Measurements from ENCODE around the gene C3orf18.

Gene C3orf18

DNA sequence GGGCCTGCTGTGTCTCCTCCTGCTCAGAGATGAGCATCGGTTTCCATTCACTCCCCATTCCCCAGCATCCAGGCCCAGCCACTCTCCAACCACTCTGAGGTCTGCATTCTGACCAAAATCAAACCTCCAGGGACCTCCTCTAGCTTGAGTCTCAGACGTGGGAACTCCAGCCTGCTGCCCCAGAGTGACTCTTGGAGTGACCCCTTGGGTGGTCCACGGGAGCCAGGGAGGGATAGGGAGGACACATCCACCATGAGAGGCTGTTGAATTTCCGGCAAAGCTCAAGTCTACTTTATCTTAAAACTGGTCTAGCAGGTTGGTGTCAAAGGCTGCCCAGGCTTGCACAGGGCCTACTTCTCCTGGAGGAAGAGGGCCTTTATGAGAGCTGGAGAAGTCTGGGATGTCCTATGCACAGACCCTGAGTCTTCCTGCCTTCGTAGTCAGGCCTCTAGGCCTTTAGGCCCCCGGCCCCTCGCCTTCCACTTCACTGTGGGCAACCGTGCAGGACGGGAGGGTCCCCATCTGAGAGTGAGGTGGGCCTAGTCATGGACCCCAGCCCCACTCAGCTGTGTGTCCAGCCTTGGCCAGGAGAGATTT, 35.1 kb upstream of the C3orf18 start:
- no peak overlapping the region for H3K4me3 ChIP-seq (replicated peaks; ENCODE audit: low read depth, low read length)
- DNase-seq (ENCODE audit: low read depth): no peak
- TF ChIP-seq, protein P1, sequence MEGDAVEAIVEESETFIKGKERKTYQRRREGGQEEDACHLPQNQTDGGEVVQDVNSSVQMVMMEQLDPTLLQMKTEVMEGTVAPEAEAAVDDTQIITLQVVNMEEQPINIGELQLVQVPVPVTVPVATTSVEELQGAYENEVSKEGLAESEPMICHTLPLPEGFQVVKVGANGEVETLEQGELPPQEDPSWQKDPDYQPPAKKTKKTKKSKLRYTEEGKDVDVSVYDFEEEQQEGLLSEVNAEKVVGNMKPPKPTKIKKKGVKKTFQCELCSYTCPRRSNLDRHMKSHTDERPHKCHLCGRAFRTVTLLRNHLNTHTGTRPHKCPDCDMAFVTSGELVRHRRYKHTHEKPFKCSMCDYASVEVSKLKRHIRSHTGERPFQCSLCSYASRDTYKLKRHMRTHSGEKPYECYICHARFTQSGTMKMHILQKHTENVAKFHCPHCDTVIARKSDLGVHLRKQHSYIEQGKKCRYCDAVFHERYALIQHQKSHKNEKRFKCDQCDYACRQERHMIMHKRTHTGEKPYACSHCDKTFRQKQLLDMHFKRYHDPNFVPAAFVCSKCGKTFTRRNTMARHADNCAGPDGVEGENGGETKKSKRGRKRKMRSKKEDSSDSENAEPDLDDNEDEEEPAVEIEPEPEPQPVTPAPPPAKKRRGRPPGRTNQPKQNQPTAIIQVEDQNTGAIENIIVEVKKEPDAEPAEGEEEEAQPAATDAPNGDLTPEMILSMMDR (IDR thresholded peaks at IDR 0.05; ENCODE audit: low read length, missing control alignments): no peak

DNA sequence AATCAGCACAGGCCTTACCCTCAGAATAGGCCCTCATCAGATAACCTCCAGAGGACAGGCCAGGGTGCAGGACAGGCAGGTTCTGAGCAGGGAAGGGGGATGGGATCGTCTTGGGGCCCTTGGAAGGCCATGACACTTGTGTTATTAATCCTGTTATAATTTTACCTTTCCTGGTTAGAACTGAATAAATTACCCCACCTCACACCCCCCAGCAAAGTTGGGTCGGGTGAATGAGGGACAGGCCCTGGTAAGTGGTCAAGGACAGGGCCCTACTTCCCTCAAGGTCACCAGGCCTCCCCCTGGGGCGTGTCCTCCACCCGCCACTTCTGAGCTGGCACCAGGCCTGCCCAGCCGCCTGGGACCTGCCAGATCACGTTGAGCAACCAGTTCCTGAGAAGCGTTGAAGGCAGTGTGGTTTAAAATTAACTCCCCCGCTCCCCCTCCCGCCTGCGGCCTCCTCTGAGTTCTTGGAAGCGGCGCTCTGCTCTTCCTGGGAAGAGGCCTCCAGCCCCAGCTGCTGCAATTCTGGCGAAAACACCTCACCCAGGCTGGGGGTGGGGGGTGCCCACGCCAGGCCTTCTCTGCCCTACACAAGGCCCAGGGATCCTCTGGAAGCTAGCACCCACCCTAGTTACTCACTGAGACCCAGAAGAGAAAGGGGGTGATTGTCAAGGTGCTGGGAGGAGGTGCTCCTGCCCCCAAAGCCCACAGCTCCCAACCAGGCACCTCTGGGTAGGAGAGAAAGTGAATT, 33.5 kb upstream of the C3orf18 start:
- TF ChIP-seq, protein P1 (IDR thresholded peaks at IDR 0.05; ENCODE audit: low read length, missing control alignments): no peak
- DNase-seq (ENCODE audit: low read depth): peak; percentile 99
- H3K4me3 ChIP-seq (replicated peaks; ENCODE audit: low read depth, low read length): peak overlapping the region; percentile 36

- TF ChIP-seq, protein P1 (IDR thresholded peaks at IDR 0.05; ENCODE audit: low read length, missing control alignments): no peak
- DNase-seq (ENCODE audit: low read depth): no peak
- no peak overlapping the region for H3K4me3 ChIP-seq (replicated peaks; ENCODE audit: low read depth, low read length)
Measured at GRCh38 chr3:50600141-50600753, 32.7 kb upstream of the C3orf18 start.

DNA sequence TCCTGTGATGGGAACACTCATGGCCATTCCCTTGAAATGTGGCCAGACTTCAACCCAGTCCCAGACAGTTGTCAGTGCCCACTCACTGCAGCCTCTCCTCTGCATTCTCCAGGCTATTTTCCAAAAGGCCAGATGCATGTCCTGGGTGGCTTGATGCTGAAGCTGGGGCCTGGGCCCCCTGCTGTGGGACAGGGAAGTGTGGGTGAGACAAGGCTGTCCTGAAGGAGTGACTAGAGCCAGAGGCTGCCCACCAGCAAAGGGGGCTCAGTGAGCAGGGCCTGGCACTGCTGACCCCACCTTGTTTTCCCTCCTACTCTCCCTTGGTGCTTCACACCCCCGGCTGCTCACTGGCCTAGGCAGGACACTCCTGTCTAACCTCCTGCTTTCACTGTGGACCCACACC, 32.2 kb upstream of the C3orf18 start:
- no peak for DNase-seq (ENCODE audit: low read depth)
- H3K4me3 ChIP-seq (replicated peaks; ENCODE audit: low read depth, low read length): no peak overlapping the region
- TF ChIP-seq, protein P1 (IDR thresholded peaks at IDR 0.05; ENCODE audit: low read length, missing control alignments): no peak

- no peak overlapping the region for H3K4me3 ChIP-seq (replicated peaks; ENCODE audit: low read depth, low read length)
- no peak for DNase-seq (ENCODE audit: low read depth)
- TF ChIP-seq, protein P1 (IDR thresholded peaks at IDR 0.05; ENCODE audit: low read length, missing control alignments): no peak
Measured at GRCh38 chr3:50599115-50599715, 31.7 kb upstream of the C3orf18 start.

DNA sequence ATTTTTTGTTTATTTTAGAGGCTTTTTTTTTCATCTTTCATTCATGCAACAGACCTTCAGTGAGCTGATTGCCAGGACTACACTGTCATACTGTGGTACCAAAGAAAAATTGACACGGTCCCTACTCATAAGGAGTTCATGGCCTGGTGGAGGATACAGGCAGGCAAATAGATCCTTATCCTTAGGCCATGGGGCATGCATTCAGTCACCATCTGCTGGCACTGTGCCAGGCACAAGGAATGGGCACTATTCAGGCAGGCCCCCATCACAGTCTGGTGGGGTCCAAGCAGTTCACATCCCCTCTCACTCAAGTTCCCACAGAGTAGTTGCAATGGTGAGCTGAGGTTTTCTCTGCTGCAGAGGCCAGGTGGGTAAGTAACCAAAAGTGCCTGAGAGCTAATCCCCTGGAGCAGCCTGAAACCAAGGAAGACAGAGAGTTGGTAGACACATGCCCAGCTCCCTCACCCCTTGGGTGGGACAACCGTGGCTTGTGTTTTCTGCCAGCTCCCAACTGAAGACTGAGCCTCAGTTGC, 26.8 kb upstream of the C3orf18 start:
- no peak overlapping the region for H3K4me3 ChIP-seq (replicated peaks; ENCODE audit: low read depth, low read length)
- TF ChIP-seq, protein P1 (IDR thresholded peaks at IDR 0.05; ENCODE audit: low read length, missing control alignments): no peak
- no peak for DNase-seq (ENCODE audit: low read depth)

Measured in fibroblast of pulmonary artery (primary cell).